T47D (cell line): Measurements from ENCODE around the gene MAGI2.

Source experiments
- DNase-seq, 2 experiments: peaks; one replicate each; pipeline versions ENCODE4 v3.0.0 to v3.0.0-alpha.2; 2011 to 2012; ENCODE audit warnings: low read depth in 1 of 2, low spot score in 1 of 2
- JUND ChIP-seq: IDR thresholded peaks from 2 replicates; pipeline ENCODE4 v1.6.1; 2012; ENCODE audit warnings: low read depth
- in situ Hi-C: cut with HindIII; loops from 2 replicates; pipeline ENCODE4 v1.10.0; 2016; ENCODE audit warnings: low sequenced_read_pairs, low pct_unique_long_range_greater_than_20kb

The MAGI2 gene

GRCh38 chr7:78082556-78082955 lies 1370.9 kb downstream of the MAGI2 start:
- in situ Hi-C loops: no loop called here
- DNase-seq: no peak
- no peak for TF ChIP-seq JUND

DNA sequence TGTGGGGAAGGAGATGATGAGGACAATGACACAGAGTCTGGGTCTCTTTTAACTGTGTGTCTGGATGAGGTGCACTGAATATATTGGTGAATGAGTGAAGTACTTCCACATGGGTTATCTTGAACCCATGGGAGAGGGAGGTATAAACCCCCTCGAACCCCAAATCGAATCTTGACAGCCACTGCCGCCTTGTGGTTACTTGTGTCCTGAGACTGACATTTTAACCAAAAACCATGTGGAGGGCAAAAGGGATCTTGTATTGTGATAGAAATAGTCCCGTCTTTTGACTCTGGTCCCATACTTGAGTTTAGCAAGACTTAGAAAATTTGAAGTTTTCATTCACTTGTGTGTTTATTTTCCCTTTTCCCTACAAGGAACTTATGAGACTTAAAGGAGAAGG lies 1371.6 kb downstream of the MAGI2 start:
- TF ChIP-seq JUND: no peak
- in situ Hi-C loops: no loop called here
- DNase-seq: no peak

- in situ Hi-C loops: no loop called here
- no peak for DNase-seq
- TF ChIP-seq JUND: no peak
Observed at GRCh38 chr7:78081344-78081743, 1372.1 kb downstream of the MAGI2 start.

DNA sequence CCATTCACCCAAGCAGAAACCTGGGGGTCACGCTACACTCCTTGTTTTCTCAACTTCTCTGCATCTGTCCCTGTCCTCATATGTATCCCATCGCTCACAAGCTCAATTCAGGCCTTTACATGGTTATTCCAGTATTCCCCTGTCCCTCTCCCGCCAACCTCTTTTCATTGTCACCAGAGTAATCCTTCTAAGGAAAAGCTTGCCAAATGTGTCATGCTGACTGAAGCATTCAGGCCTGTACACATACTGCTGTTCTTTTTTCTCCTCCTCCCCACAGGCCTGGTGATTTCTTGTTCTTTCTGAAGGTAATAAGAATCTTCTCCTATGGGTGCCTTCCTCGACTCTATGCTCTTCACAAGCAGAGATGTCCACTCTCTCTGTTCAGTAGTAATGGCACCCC lies 1372.7 kb downstream of the MAGI2 start:
- DNase-seq: no peak
- in situ Hi-C loops: no loop called here
- no peak for TF ChIP-seq JUND

DNA sequence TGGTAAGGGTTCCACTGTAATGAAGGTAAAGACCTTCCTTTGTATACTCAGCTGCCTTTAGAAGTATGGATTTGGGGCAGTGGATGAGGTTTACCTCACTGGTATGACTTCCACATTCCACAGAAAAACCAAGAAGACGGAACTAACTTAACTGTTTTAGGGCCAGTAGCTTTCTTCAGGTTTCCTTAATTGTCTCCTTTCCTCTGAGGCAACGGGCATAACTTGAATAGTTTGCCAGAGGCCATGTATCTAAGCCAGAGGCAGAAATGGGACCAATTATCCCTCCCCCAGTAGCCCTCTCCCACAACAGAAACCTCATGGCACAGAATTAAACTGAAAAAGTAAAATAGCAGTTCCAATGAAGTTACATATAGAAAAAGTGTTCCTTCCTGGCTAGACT lies 1373.2 kb downstream of the MAGI2 start:
- no peak for DNase-seq
- in situ Hi-C loops: no loop called here
- no peak for TF ChIP-seq JUND

DNA sequence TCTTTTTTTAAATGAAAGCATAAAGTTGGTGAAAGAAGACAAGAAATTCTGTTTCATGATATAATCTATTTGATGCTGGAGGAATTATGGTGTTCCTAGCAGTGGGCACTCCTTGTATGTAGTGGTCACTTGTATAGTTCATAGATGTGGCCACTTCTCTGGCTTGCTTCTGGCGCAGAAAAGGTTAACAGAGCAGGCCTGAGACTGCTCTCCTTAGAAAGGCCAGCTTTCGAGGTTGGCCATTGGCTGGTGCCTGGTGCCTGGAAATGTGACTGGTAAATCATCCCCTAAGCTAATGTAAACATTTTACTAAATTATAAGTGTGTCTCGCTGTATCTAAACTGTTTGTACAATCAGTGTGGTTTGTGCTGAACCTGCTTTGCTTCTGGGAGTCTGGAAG lies 1378.8 kb downstream of the MAGI2 start:
- no peak for DNase-seq
- in situ Hi-C loops: no loop called here
- TF ChIP-seq JUND: no peak

- no peak for TF ChIP-seq JUND
- DNase-seq: no peak
- in situ Hi-C loops: no loop called here
Observed at GRCh38 chr7:78073609-78074382, 1379.7 kb downstream of the MAGI2 start.

- DNase-seq: no peak
- in situ Hi-C loops: no loop called here
- TF ChIP-seq JUND: no peak
Observed at GRCh38 chr7:78072201-78072590, 1381.3 kb downstream of the MAGI2 start.

DNA sequence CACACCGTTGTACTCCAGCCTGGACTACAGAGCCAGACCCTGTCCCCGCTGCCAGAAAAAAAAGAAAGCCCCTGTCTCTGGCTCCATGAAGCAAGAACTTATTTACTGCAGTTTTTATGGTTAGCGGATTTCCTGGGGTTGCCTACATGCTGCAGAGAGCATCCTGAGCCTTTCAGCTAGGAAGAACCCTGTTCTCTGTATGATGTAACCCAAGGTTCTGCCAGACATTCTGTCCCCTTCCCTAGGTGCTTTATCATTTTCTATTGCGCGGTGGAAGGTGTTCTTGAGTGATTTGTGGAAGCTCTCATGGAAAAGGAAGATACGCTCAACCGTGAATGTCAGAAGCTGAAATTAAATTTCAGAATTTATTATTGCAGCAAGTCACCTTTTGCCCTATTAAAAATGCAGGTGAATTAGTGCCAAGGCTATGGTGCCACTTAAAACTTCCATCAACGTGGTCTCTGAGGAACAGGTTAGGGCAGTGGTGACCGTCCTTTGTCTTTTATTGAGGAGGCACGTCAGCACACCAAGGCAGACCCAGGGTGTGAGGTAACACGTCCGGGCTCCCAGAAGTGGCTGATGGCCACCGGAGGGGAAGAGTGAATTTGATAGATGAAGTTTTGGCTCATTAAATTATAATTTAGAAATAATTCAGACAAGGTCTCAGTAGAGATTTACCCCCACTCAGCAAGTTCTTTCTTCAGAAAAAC lies 1381.8 kb downstream of the MAGI2 start:
- DNase-seq: no peak
- TF ChIP-seq JUND: no peak
- in situ Hi-C loops: no loop called here

GRCh38 chr7:78066599-78066998 lies 1386.9 kb downstream of the MAGI2 start:
- in situ Hi-C loops: no loop called here
- TF ChIP-seq JUND: no peak
- no peak for DNase-seq

- in situ Hi-C loops: no loop called here
- TF ChIP-seq JUND: no peak
- no peak for DNase-seq
Observed at GRCh38 chr7:78063758-78064157, 1389.7 kb downstream of the MAGI2 start.

GRCh38 chr7:78062214-78062613 lies 1391.3 kb downstream of the MAGI2 start:
- in situ Hi-C loops: no loop called here
- no peak for TF ChIP-seq JUND
- no peak for DNase-seq

DNA sequence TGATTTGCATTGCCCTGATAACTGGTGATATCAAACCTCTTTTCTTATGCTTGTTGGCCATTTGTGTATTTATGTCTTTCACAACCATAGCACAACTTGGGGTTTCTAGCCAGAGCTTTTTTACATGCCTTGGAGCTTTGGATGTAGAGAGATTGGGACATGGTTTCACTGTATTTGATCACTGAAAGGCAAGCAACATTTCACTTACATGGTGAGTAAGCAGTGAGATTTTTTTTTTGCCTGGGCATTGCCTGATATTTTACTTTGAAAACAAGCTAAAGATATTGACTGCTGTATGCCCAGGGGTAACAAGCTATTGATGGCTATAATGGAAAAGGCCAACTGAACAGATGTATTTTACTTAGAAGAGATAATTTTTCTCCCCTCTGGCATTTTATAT lies 1395.9 kb downstream of the MAGI2 start:
- TF ChIP-seq JUND: no peak
- no peak for DNase-seq
- in situ Hi-C loops: no loop called here

GRCh38 chr7:78055599-78055998 lies 1397.9 kb downstream of the MAGI2 start:
- in situ Hi-C loops: no loop called here

More at GRCh38 chr7:78055599-78055998, 1397.9 kb downstream of the MAGI2 start:
- TF ChIP-seq JUND: no peak
- DNase-seq: no peak
